NK-92 (cell line): ENCODE results near the gene TMEM121.
A peak's percentile ranks its signal among the peaks of the same experiment; 100 is the strongest.

ENCODE experiments used
- DNase-seq: peaks from one replicate; lab custom pipeline; 2025; ENCODE audit not compliant: unreplicated experiment; lab: John Stamatoyannopoulos, UW

TMEM121 gene

GRCh38 chr14:105525861-105526775 is at the start of gene TMEM121:
Gene TMEM121, plus strand, starts transcription at chr14:105526583. Its CDS starts 2,252 bp downstream, at chr14:105528835.
- no peak for DNase-seq

DNA sequence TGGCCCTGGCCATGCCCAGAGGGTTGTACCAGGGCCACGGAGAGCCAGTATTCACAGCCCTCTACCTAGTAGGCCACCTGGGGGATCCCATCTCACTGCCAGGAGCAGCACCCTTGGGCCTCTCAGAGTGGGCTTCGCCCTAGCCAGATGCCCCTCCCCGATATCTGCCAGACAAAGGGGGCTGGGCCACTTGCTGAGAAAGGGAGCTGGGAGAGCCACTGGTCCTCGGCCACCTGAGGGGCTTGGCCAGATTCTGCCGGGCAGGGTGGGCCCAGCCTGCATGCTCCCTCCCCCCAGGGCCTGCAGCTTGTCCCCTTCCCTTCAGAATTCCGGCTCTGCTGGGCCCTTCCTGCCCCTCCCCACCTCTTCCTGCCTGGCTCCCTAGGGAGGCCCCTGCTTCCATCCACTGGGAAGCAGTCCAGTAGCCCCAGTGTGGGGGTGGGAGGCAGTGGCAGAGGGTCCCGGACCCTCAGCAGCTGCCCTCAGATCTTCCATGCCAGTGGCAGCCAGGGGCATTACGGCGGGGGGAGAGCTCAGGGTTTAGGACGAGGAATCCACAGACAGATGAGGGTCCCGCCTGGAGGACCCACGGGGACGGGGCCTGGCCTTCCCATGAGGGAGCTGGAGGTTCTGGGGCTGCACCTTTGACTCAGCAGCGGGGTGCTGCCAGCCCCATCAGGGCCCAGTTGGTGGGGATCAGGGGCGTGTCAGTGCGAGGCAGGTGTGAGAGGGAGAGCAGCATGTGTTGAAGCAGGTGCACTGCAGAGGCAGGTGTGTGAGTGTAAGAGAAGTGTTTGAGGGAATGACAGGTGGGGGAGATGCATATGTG is 49.3 kb upstream of the TMEM121 start:
- DNase-seq: no peak

DNA sequence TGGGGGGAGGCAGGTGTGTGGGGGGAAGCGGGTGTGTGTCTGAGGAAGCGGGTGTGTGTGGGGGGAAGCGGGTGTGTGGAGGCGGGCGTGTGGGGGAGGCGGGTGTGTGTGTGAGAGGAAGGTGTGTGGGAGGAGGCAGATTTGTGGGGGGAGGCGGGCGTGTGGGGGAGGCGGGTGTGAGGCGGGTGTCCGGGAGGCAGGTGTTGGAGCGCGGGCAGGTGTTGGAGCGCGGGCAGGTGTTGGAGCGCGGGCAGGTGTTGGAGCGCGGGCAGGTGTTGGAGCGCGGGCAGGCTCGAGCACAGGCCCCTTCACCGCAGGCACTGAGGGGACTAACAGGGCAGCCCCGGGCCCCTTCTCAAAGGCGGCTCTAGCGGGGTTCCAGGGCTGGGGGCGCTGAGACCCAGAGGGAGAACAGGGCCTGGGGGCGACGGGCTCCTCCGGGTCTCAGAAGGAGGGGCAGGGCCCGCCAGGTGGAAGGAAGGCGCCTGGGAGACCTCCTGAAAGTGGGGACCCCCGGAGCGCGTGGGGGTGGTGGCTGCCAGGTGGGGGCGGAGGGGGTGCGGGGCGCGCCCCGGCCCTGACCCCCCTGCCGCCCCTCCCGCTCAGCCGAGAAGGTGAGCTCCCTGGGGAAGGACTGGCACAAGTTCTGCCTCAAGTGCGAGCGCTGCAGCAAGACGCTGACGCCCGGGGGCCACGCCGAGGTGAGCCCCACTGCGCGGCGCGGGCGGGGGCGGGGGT is 48.6 kb upstream of the TMEM121 start:
- no peak for DNase-seq

DNA sequence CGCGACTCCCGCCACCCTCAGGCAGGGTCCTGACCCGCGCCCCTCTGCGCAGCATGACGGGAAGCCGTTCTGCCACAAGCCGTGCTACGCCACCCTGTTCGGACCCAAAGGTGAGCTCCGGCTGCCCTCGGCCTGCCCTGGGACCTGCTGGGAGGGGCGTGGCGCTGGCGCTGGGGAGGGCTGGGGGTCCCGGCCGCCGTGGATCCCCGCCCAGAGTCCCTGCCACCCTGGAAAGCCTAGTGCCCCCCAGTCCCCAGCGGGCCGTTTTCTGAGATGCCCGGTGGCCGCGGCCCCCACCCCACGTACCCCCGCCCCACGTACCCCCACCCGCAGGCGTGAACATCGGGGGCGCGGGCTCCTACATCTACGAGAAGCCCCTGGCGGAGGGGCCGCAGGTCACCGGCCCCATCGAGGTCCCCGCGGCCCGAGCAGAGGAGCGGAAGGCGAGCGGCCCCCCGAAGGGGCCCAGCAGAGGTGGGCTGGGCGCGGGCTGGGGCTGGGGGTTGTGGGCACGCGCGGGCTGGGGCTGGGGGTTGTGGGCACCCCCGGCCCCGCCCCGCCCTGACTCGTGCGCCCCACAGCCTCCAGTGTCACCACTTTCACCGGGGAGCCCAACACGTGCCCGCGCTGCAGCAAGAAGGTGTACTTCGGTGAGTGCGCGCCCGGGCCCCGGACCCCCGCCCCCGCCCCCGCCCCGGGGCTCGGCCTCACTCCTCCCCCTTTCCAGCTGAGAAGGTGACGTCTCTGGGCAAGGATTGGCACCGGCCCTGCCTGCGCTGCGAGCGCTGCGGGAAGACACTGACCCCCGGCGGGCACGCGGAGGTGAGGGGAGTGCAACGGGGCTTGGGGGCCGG is 47.8 kb upstream of the TMEM121 start:
- no peak for DNase-seq

DNA sequence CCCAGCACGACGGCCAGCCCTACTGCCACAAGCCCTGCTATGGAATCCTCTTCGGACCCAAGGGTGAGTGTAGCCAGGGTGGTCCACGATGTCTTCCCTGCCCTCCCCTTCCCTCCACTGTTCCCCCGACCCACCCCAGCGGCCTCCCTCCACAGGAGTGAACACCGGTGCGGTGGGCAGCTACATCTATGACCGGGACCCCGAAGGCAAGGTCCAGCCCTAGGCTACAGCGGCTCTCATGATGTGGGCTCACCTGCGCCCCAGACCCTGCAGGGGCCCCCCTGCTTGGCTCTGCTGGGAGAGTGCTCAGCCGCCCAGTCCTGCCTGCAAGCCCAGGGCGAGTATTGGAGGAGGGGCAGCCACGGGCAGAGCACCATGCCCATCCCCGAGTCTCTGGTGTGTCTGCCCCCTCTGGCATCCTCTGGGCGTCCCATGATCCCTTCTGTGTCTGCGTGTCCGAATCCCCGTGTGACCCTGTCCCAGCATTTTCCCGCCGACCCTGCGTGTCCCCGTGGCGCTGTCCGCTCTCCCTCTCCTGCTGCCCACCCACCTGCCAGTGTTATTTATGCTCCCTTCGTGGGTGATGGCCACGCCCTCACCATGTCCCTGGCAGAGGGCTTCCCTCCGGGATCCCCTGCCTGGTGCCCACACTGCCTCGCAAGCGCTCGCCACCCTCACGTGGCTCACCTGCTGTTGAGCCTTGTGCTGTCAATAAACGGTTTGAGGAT is 46.8 kb upstream of the TMEM121 start:
- no peak for DNase-seq

DNA sequence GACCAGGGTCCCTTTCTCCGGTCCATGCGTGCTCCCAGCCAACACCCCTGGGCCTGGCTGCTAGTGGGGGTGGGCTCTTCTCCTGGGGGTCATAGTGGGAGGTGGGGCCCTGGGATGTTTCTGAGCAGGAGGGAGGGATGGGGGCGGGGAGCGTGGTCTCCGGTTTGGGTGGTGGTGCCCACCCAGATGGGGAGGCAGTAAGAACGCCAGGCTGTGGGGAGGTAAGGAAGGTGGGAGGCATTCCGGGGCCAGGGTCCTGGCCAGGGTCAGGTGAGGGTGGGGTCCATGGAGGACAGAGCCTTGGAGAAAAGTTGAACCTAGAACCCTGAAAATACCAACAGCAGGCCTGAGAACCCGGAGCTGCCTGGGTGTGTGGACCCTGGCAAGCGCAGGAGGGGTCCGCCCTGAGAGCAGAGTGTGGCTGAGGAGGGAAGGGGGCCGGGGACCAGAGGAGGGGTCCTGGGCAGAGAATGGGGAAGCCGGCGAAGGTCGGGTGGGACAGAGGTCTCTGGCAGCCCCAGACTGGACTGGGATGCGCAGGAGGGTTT is 46.1 kb upstream of the TMEM121 start:
- DNase-seq: no peak

GRCh38 chr14:105480807-105481801 is 45.3 kb upstream of the TMEM121 start:
- peak; percentile 39 for DNase-seq

- peak; percentile 64 for DNase-seq
Observed at GRCh38 chr14:105481886-105482457, 44.4 kb upstream of the TMEM121 start.

- no peak for DNase-seq
Observed at GRCh38 chr14:105482486-105483110, 43.8 kb upstream of the TMEM121 start.

DNA sequence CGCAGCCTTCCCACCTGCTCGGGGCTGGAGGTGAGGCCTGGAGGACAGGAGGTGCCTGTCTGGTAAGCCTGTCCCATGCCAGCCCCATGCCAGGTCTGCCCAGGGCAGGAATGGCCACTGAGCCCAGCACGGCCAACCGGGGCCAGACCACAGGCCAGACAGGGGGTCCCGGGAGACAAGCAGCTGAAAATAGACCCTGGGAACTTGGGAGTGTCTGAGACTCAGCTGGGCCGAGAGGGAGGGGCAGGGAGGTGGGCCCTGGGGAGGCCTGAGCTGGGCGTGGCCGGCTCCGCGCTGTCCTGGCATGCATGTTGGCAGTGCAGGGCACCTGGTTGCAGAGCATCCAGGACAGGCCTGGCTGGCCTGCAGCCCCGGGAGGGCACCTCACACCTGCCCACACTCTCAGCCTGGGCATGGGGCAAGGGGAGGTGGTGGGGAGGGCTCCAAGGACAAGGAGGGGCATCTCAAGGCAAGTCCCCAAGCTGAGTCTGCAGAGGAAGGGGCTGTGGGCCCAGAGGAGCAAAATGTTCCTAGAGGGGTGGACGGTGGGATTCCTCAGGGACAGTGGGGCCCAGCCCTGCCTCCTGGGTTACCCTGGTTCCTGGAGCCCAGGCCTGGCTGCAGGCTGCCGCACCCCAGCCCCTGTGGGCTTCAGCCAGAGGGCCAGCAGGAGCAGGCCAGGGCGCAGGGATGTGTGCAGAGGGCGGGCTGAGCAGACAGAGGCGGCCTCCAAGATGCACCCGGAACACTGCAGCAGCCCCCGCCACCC is 42.9 kb upstream of the TMEM121 start:
- DNase-seq: no peak

- no peak for DNase-seq
Observed at GRCh38 chr14:105484069-105484996, 42.0 kb upstream of the TMEM121 start.

DNA sequence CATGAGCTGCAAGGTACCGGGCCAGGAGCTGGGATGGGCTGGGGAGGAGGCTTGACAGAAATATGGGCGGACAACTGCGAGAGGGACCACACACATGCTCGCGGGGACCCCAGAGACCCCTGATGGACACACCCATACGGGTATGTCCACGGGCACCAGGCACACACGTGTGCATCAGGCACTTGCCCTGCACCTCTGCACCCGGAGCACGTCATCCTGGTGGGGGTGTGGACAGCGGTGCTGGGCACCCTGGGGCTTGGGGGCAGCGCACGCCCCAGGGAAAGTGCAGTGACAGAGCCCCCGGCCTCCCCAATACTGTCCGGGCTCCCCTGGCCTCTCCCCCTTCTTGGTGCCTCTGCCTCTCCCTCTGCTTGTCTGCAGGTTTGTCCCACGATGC is 41.4 kb upstream of the TMEM121 start:
- no peak for DNase-seq

DNA sequence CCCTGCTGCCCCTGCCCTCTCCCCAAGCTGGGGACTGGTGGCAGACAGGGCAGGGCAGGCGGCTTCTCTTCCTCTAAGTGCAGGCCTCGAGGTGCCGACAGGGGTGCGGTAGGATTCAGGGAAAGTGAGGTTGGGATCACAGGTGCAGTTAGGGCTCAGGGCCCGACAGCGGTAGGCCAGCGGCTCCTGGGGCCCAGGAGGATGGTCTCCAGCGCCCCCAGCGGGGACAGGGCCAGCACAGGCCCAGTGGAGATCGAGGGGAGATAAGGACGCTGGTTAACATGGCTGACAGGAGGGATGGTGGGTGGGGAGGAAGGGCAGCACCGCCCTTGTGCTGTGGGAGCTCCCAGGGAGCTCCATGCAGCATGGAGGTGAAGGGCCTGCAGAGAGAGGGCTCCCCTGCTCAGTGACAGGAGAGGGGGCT is 40.6 kb upstream of the TMEM121 start:
- no peak for DNase-seq

DNA sequence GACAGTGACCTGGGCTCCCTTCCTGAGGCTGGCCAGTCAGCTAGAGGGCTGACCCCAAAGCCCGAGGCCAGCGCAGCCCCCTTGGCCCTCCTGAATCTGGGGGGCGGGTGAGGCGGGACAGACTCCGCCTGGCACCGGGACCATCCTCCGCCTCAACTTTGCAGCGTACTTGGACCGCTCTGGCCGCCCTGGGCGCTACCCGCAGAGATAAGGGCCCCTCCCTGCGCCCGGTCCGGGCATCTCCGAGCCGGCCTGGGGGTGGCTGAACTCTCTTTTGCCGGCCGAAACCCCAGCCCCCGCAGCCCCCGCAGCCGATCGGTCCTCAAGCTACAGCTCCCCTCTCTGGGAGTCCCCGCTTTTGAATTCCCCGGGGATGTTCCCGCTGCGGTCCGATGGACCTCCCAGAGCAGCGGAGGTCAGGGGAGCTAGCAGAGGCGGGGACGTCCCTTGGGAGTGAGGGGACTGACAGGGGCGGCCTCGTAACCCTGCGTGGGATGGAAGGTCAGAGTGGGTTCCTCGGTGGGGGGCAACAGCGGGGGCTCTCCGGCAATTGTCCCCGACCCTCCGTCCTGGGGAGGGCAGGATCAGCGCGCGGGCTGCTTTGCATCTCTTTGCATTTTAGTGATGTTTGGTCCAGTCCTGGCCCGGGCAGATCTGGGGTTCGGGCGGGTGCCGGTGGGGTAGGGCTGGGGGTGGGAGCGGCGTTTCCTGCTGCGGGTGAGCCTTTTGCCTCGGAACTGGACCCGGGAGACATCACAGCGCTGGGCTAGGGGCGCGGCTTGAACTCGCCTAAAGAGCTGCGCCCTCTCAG is 40.0 kb upstream of the TMEM121 start, which contains the start of gene CRIP1:
CRIP1 (plus strand) TSS at position 724 of the 811 bp plus-strand sequence. CDS start 374 bp downstream, outside the sequence.
- DNase-seq: no peak
